Activated naive CD4-positive, alpha-beta T cell treated with anti-CD3 and anti-CD28 coated beads, Interleukin-2, amount 50 U/mL, for 24 hours (primary cell): ENCODE measurements around the gene RIPK4.
A peak's percentile ranks its signal among the peaks of the same experiment; 100 is the strongest.

ENCODE experiments used
- H3K27ac Mint-ChIP-seq: one replicate; pipeline ENCODE4 v1.8.0; 2021; ENCODE audit warnings: mild to moderate bottlenecking, mixed read lengths
- H3K27me3 Mint-ChIP-seq: one replicate; pipeline ENCODE4 v1.8.0; 2021; ENCODE audit warnings: mixed read lengths
- H3K36me3 Mint-ChIP-seq: one replicate; pipeline ENCODE4 v1.8.0; 2021; ENCODE audit warnings: mixed read lengths
- H3K4me1 Mint-ChIP-seq: one replicate; pipeline ENCODE4 v1.8.0; 2021; ENCODE audit warnings: mixed read lengths
- H3K4me3 Mint-ChIP-seq: one replicate; pipeline ENCODE4 v1.8.0; 2021; ENCODE audit warnings: mild to moderate bottlenecking, mixed read lengths
- H3K9me3 Mint-ChIP-seq: one replicate; pipeline ENCODE4 v1.8.0; 2021; ENCODE audit warnings: mixed read lengths

Gene RIPK4

GRCh38 chr21:41766883-41767605 is at the start of gene RIPK4:
TSS of gene RIPK4 (minus strand) at chr21:41767052. CDS start at chr21:41767041, 11 bp downstream.
- peaks cover 22% of the 10 kb centered on the region for H3K4me1 Mint-ChIP-seq
- no peaks in the 10 kb centered on the region for H3K9me3 Mint-ChIP-seq
- peak within 1 kb of the TSS; percentile 86 for H3K4me3 Mint-ChIP-seq
- peaks cover 43% of the 10 kb centered on the region for H3K27me3 Mint-ChIP-seq
- H3K36me3 Mint-ChIP-seq: no peaks in the 10 kb centered on the region
- H3K27ac Mint-ChIP-seq: peak within 1 kb of the TSS; percentile 31

- H3K27me3 Mint-ChIP-seq: no peaks in the 10 kb centered on the region
- no peak overlapping the region for H3K4me3 Mint-ChIP-seq
- H3K27ac Mint-ChIP-seq: no peak overlapping the region
- peaks cover 2% of the 10 kb centered on the region for H3K36me3 Mint-ChIP-seq
- no peaks in the 10 kb centered on the region for H3K9me3 Mint-ChIP-seq
- H3K4me1 Mint-ChIP-seq: peaks cover 9% of the 10 kb centered on the region
These were observed 49.1 kb upstream of the RIPK4 start for GRCh38 chr21:41815652-41816582.

- H3K9me3 Mint-ChIP-seq: no peaks in the 10 kb centered on the region
- H3K4me1 Mint-ChIP-seq: peaks cover 9% of the 10 kb centered on the region
- H3K27ac Mint-ChIP-seq: no peak overlapping the region
- H3K27me3 Mint-ChIP-seq: no peaks in the 10 kb centered on the region
- peaks cover 4% of the 10 kb centered on the region for H3K36me3 Mint-ChIP-seq
- H3K4me3 Mint-ChIP-seq: no peak overlapping the region
These were observed 46.4 kb upstream of the RIPK4 start for GRCh38 chr21:41813226-41813625.

GRCh38 chr21:41812679-41813078 is 45.8 kb upstream of the RIPK4 start:
- Mint-ChIP-seq H3K27me3 (no peaks in the 10 kb centered on the region), H3K27ac (no peak overlapping the region), H3K9me3 (no peaks in the 10 kb centered on the region), H3K4me3 (no peak overlapping the region), H3K4me1 (peaks cover 9% of the 10 kb centered on the region), H3K36me3 (peaks cover 4% of the 10 kb centered on the region)

GRCh38 chr21:41810597-41810932 is 43.7 kb upstream of the RIPK4 start:
- Mint-ChIP-seq H3K4me1 (no peaks in the 10 kb centered on the region), H3K4me3 (no peak overlapping the region), H3K36me3 (peaks cover 6% of the 10 kb centered on the region), H3K27ac (no peak overlapping the region), H3K27me3 (no peaks in the 10 kb centered on the region), H3K9me3 (no peaks in the 10 kb centered on the region)

- Mint-ChIP-seq H3K27ac (no peak overlapping the region), H3K27me3 (no peaks in the 10 kb centered on the region), H3K4me3 (no peak overlapping the region), H3K9me3 (no peaks in the 10 kb centered on the region), H3K36me3 (peaks cover 6% of the 10 kb centered on the region), H3K4me1 (no peaks in the 10 kb centered on the region)
These were observed 43.2 kb upstream of the RIPK4 start for GRCh38 chr21:41809891-41810596.

GRCh38 chr21:41808846-41809245 is 42.0 kb upstream of the RIPK4 start:
- Mint-ChIP-seq H3K27ac (no peak overlapping the region), H3K27me3 (no peaks in the 10 kb centered on the region), H3K4me1 (no peaks in the 10 kb centered on the region), H3K9me3 (no peaks in the 10 kb centered on the region), H3K36me3 (peaks cover 6% of the 10 kb centered on the region), H3K4me3 (no peak overlapping the region)

- no peak overlapping the region for H3K4me3 Mint-ChIP-seq
- H3K4me1 Mint-ChIP-seq: no peaks in the 10 kb centered on the region
- H3K27me3 Mint-ChIP-seq: no peaks in the 10 kb centered on the region
- peaks cover 6% of the 10 kb centered on the region for H3K36me3 Mint-ChIP-seq
- no peak overlapping the region for H3K27ac Mint-ChIP-seq
- H3K9me3 Mint-ChIP-seq: no peaks in the 10 kb centered on the region
These were observed 41.2 kb upstream of the RIPK4 start for GRCh38 chr21:41808094-41808493.

GRCh38 chr21:41806773-41807172 is 39.9 kb upstream of the RIPK4 start:
- Mint-ChIP-seq H3K4me1 (no peaks in the 10 kb centered on the region), H3K36me3 (peaks cover 6% of the 10 kb centered on the region), H3K9me3 (no peaks in the 10 kb centered on the region), H3K4me3 (no peak overlapping the region), H3K27ac (no peak overlapping the region), H3K27me3 (no peaks in the 10 kb centered on the region)

- Mint-ChIP-seq H3K27me3 (no peaks in the 10 kb centered on the region), H3K4me3 (no peak overlapping the region)
These were observed 38.8 kb upstream of the RIPK4 start for GRCh38 chr21:41805643-41806042.

GRCh38 chr21:41805038-41805437 is 38.2 kb upstream of the RIPK4 start:
- no peaks in the 10 kb centered on the region for H3K27me3 Mint-ChIP-seq
- no peak overlapping the region for H3K27ac Mint-ChIP-seq
- no peaks in the 10 kb centered on the region for H3K9me3 Mint-ChIP-seq
- H3K36me3 Mint-ChIP-seq: peaks cover 4% of the 10 kb centered on the region
- no peak overlapping the region for H3K4me3 Mint-ChIP-seq
- H3K4me1 Mint-ChIP-seq: no peaks in the 10 kb centered on the region

More at GRCh38 chr21:41805643-41806042, 38.8 kb upstream of the RIPK4 start:
- Mint-ChIP-seq H3K27ac (no peak overlapping the region), H3K4me1 (no peaks in the 10 kb centered on the region), H3K36me3 (peaks cover 5% of the 10 kb centered on the region), H3K9me3 (no peaks in the 10 kb centered on the region)

GRCh38 chr21:41804381-41804780 is 37.5 kb upstream of the RIPK4 start:
- Mint-ChIP-seq H3K27ac (no peak overlapping the region), H3K4me3 (no peak overlapping the region), H3K4me1 (no peaks in the 10 kb centered on the region), H3K9me3 (no peaks in the 10 kb centered on the region), H3K36me3 (peaks cover 4% of the 10 kb centered on the region), H3K27me3 (no peaks in the 10 kb centered on the region)

GRCh38 chr21:41803316-41803715 is 36.5 kb upstream of the RIPK4 start:
- no peaks in the 10 kb centered on the region for H3K27me3 Mint-ChIP-seq
- no peaks in the 10 kb centered on the region for H3K9me3 Mint-ChIP-seq
- H3K36me3 Mint-ChIP-seq: peaks cover 4% of the 10 kb centered on the region
- H3K27ac Mint-ChIP-seq: no peak overlapping the region
- H3K4me3 Mint-ChIP-seq: no peak overlapping the region
- H3K4me1 Mint-ChIP-seq: no peaks in the 10 kb centered on the region

- Mint-ChIP-seq H3K27ac (no peak overlapping the region), H3K36me3 (peaks cover 4% of the 10 kb centered on the region), H3K4me1 (no peaks in the 10 kb centered on the region), H3K9me3 (no peaks in the 10 kb centered on the region), H3K27me3 (no peaks in the 10 kb centered on the region), H3K4me3 (no peak overlapping the region)
These were observed 35.8 kb upstream of the RIPK4 start for GRCh38 chr21:41802684-41803083.

- no peaks in the 10 kb centered on the region for H3K27me3 Mint-ChIP-seq
- H3K4me1 Mint-ChIP-seq: no peaks in the 10 kb centered on the region
- no peak overlapping the region for H3K4me3 Mint-ChIP-seq
- H3K27ac Mint-ChIP-seq: no peak overlapping the region
- no peaks in the 10 kb centered on the region for H3K9me3 Mint-ChIP-seq
- H3K36me3 Mint-ChIP-seq: peaks cover 4% of the 10 kb centered on the region
These were observed 35.3 kb upstream of the RIPK4 start for GRCh38 chr21:41802198-41802584.
